GM12872 (cell line): ENCODE results near the gene RAB11FIP4.

Experiments
- TF ChIP-seq, protein P1 (sequence below): IDR thresholded peaks from 3 replicates; pipeline ENCODE4 v1.5.1; 2011; ENCODE audit warnings: low read depth, mild to moderate bottlenecking, low read length, moderate library complexity; ENCODE audit not compliant: insufficient read depth

Gene RAB11FIP4

DNA sequence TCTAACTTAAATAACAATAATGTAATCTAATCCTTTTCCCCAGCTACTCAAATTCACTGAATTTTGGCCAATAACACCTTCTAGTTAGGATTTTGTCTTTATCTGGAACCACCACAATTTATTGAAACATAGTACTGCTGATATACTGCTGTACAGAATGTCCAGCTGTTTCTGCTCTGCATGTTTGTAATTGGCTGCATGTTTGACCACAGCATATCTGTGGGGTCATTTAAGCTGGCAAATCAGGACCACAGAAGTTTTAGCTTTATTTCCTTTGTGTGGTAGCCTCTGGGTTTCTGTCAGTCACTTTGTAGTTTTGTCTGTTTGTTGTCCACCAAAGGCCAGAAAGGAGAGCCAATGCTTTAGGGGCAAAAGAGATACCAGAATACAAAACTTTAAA lies 22.2 kb upstream of the RAB11FIP4 start:
- TF ChIP-seq, protein P1, sequence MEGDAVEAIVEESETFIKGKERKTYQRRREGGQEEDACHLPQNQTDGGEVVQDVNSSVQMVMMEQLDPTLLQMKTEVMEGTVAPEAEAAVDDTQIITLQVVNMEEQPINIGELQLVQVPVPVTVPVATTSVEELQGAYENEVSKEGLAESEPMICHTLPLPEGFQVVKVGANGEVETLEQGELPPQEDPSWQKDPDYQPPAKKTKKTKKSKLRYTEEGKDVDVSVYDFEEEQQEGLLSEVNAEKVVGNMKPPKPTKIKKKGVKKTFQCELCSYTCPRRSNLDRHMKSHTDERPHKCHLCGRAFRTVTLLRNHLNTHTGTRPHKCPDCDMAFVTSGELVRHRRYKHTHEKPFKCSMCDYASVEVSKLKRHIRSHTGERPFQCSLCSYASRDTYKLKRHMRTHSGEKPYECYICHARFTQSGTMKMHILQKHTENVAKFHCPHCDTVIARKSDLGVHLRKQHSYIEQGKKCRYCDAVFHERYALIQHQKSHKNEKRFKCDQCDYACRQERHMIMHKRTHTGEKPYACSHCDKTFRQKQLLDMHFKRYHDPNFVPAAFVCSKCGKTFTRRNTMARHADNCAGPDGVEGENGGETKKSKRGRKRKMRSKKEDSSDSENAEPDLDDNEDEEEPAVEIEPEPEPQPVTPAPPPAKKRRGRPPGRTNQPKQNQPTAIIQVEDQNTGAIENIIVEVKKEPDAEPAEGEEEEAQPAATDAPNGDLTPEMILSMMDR: no peak

DNA sequence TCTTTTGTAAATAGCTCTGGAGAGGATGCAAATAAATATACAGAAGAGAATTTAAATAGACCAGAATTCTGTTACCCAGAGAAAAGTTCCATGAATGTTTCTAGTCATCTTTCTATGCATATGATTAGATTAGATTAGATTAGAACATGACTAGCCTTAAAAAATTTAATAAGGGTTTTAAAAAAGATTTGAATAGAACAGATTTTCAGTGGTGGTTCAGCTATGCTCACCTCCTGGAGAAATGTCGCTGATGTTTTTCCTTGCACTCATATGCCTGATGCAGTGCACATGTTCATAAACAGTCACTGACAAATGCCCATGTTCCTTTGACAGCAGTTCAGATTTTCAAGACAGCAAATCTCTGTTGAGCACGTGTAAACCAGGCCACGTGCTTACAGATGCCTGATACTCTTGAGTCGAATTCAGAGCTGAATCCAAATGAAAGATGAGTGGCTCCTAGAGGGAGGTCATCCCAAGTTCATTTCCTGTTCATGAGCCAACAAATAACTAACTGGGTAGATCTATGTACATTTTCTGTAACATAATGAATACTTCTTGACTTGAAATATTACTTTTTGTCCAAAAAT lies 19.9 kb upstream of the RAB11FIP4 start:
- TF ChIP-seq, protein P1: no peak

DNA sequence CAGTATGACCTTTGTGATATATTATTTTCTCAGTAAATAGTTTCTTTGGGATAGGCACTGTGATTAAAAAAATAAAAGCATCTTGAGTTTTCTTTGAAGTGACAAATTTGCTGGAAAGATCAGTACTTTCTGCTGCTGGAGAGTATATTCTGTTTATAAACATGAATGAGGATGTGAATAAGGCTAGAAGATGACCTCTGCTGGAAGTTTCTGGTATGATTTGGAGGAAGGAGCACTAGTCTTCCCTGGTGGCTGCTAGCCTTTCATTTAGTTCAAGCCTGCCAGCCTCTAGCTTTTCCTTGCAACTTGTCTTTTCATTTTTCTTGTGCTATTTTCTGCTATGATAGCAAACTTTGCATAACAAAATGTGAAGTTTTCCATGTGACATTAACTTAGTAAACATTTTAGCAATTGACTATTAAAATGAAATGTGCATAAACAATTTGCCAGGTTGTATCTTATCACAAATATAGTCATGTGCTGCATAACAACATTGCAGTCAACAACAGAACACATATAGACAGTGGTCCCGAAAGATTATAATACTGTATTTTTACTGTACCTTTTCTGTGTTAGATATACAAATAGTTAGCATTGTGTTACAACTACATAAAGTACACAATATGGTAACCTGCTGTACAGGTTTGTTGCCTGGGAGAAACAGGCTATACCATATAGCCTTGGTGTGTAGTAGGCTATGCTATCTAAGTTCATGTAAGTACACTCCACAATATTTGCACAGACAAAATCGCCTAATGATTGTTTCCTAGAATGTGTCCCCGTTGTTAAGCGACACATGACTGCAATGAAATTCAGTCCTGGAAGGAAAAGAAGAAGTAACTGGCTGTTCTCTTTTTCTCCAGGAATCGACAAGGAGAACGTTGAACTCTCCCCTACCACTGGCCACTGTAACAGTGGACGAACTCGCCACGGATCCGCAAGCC lies 18.1 kb upstream of the RAB11FIP4 start:
- TF ChIP-seq, protein P1: peak; percentile 73

DNA sequence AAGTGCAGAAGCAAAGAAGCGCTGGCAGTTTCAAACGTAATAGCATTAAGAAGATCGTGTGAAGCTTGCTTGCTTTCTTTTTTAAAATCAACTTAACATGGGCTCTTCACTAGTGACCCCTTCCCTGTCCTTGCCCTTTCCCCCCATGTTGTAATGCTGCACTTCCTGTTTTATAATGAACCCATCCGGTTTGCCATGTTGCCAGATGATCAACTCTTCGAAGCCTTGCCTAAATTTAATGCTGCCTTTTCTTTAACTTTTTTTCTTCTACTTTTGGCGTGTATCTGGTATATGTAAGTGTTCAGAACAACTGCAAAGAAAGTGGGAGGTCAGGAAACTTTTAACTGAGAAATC lies 17.4 kb upstream of the RAB11FIP4 start:
- TF ChIP-seq, protein P1: no peak

DNA sequence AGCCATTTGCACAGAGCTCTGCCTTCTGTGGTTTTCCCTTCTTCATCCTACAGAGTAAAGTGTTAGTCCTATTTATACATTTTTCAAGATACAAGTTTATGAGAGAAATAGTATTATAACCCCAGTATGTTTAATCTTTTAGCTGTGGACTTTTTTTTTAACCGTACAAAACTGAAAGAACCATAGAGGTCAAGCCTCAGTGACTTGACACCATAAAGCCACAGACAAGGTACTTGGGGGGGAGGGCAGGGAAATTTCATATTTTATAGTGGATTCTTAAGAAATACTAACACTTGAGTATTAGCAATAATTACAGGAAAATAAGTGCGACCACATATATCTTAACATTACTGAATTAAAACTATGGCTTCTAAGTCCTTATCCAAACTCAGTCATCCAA lies 17.0 kb upstream of the RAB11FIP4 start:
- TF ChIP-seq, protein P1: no peak

DNA sequence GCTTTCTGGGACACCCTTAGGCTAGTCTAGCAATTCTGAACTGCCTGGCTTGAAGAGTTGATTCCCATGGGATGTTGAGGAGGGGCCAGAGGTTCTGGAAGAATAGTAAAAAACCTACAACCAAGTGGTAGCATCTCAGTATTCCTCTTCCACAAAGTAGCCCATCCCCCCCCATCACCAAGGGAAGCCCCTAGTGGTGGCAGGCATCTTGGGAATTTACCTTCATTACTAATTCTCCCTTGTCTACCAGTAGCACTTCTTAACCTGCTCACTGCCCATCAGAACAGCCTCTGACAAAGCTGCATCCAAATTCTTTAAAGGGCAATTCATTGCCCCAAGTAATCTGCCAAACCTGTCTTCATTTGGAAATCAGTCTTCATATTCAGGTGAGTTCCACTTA lies 12.8 kb upstream of the RAB11FIP4 start:
- TF ChIP-seq, protein P1: 0 out of 3 replicates have a peak, but pooled peaks have one; percentile 15

DNA sequence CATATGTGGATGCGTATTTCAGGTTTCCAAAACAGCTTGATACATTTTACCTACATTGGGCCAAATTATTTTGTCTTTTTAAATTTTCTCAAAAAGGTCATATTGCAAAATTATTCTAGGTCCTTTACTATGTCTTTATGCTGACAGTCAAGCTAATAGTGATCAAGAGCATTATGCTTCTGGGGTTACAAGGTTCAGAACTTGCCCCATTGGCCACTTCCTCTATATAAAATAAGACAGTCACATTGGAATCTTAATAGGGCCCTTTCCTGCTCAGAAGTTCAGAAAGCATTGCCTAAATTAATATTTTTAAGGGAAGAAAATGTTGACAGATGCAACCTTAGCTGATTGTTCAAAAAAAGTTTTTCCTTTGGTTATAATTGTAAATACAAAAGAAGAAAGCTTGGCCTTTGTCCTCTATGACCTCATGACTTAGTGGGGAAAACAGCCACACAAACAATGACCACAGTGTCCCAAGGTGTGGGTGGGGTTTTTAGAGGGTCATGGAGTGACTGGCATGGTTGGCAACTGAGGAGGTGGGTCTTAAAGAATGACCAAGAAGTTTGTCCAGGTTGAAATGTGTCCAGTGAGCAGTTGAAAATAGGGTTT lies 11.8 kb upstream of the RAB11FIP4 start:
- TF ChIP-seq, protein P1: no peak
